ENCODE results near the gene LGALS8.

LGALS8 gene

GRCh38 chr1:236511735-236512418 lies 11.9 kb upstream of the LGALS8 start:
- no peak overlapping the region for H3K9ac ChIP-seq (ENCODE audit: low read depth, low read length)
- H3K4me1 ChIP-seq (ENCODE audit: insufficient read depth, low read length) = peaks cover under 1% of the 10 kb centered on the region; the same call in 1 of the 2 replicates
- H3K4me3 ChIP-seq (ENCODE audit: low read length) = no peak overlapping the region
- H3K36me3 ChIP-seq (ENCODE audit: insufficient read depth, low read depth, low read length) = no peaks in the 10 kb centered on the region
- H3K9me3 ChIP-seq (ENCODE audit: insufficient read depth, low read depth, low read length) = no peaks in the 10 kb centered on the region
- H3K27ac ChIP-seq (ENCODE audit: low read length) = no peak overlapping the region
- H3K27me3 ChIP-seq (ENCODE audit: insufficient read depth, low read length) = no peaks in the 10 kb centered on the region

GRCh38 chr1:236514703-236515442 lies 8.9 kb upstream of the LGALS8 start:
- H3K27ac ChIP-seq (ENCODE audit: low read length) = no peak overlapping the region
- H3K4me1 ChIP-seq (ENCODE audit: insufficient read depth, low read length) = peaks cover 7% of the 10 kb centered on the region; the same call in 1 of the 2 replicates
- no peaks in the 10 kb centered on the region for H3K36me3 ChIP-seq (ENCODE audit: insufficient read depth, low read depth, low read length)
- no peak overlapping the region for H3K4me3 ChIP-seq (ENCODE audit: low read length)
- H3K27me3 ChIP-seq (ENCODE audit: insufficient read depth, low read length) = no peaks in the 10 kb centered on the region
- no peak overlapping the region for H3K9ac ChIP-seq (ENCODE audit: low read depth, low read length)
- H3K9me3 ChIP-seq (ENCODE audit: insufficient read depth, low read depth, low read length) = no peaks in the 10 kb centered on the region

GRCh38 chr1:236515443-236515958 lies 8.3 kb upstream of the LGALS8 start:
- H3K27ac ChIP-seq (ENCODE audit: low read length) = no peak overlapping the region
- H3K4me3 ChIP-seq (ENCODE audit: low read length) = no peak overlapping the region
- peaks cover 7% of the 10 kb centered on the region; the same call in 1 of the 2 replicates for H3K4me1 ChIP-seq (ENCODE audit: insufficient read depth, low read length)
- no peaks in the 10 kb centered on the region for H3K36me3 ChIP-seq (ENCODE audit: insufficient read depth, low read depth, low read length)
- H3K9me3 ChIP-seq (ENCODE audit: insufficient read depth, low read depth, low read length) = no peaks in the 10 kb centered on the region
- no peaks in the 10 kb centered on the region for H3K27me3 ChIP-seq (ENCODE audit: insufficient read depth, low read length)
- H3K9ac ChIP-seq (ENCODE audit: low read depth, low read length) = no peak overlapping the region

GRCh38 chr1:236516929-236517704 lies 6.7 kb upstream of the LGALS8 start:
- no peaks in the 10 kb centered on the region for H3K9me3 ChIP-seq (ENCODE audit: insufficient read depth, low read depth, low read length)
- no peak overlapping the region for H3K4me3 ChIP-seq (ENCODE audit: low read length)
- H3K4me1 ChIP-seq (ENCODE audit: insufficient read depth, low read length) = peaks cover 7% of the 10 kb centered on the region; the same call in 1 of the 2 replicates
- peaks cover 3% of the 10 kb centered on the region; the same call in 1 of the 2 replicates for H3K27me3 ChIP-seq (ENCODE audit: insufficient read depth, low read length)
- no peaks in the 10 kb centered on the region for H3K36me3 ChIP-seq (ENCODE audit: insufficient read depth, low read depth, low read length)
- H3K9ac ChIP-seq (ENCODE audit: low read depth, low read length) = no peak overlapping the region
- H3K27ac ChIP-seq (ENCODE audit: low read length) = no peak overlapping the region

GRCh38 chr1:236518322-236518721 lies 5.5 kb upstream of the LGALS8 start:
- H3K27ac ChIP-seq (ENCODE audit: low read length) = no peak overlapping the region
- H3K4me1 ChIP-seq (ENCODE audit: insufficient read depth, low read length) = peaks cover 7% of the 10 kb centered on the region; the same call in 1 of the 2 replicates
- H3K36me3 ChIP-seq (ENCODE audit: insufficient read depth, low read depth, low read length) = no peaks in the 10 kb centered on the region
- H3K27me3 ChIP-seq (ENCODE audit: insufficient read depth, low read length) = peaks cover 15% of the 10 kb centered on the region; the same call in 1 of the 2 replicates
- H3K9me3 ChIP-seq (ENCODE audit: insufficient read depth, low read depth, low read length) = no peaks in the 10 kb centered on the region
- H3K9ac ChIP-seq (ENCODE audit: low read depth, low read length) = no peak overlapping the region
- no peak overlapping the region for H3K4me3 ChIP-seq (ENCODE audit: low read length)

- H3K4me1 ChIP-seq (ENCODE audit: insufficient read depth, low read length) = peaks cover 7% of the 10 kb centered on the region; the same call in 1 of the 2 replicates
- no peaks in the 10 kb centered on the region for H3K36me3 ChIP-seq (ENCODE audit: insufficient read depth, low read depth, low read length)
- H3K27me3 ChIP-seq (ENCODE audit: insufficient read depth, low read length) = peaks cover 34% of the 10 kb centered on the region
- H3K9me3 ChIP-seq (ENCODE audit: insufficient read depth, low read depth, low read length) = no peaks in the 10 kb centered on the region
- no peak overlapping the region for H3K9ac ChIP-seq (ENCODE audit: low read depth, low read length)
- H3K27ac ChIP-seq (ENCODE audit: low read length) = no peak overlapping the region
- H3K4me3 ChIP-seq (ENCODE audit: low read length) = no peak overlapping the region
Observed at GRCh38 chr1:236520445-236521005, 3.3 kb upstream of the LGALS8 start.

- Histone ChIP-seq H3K27me3 (ENCODE audit: insufficient read depth, low read length) (peaks cover 34% of the 10 kb centered on the region), H3K9me3 (ENCODE audit: insufficient read depth, low read depth, low read length) (no peaks in the 10 kb centered on the region), H3K4me1 (ENCODE audit: insufficient read depth, low read length) (no peaks in the 10 kb centered on the region), H3K4me3 (ENCODE audit: low read length) (peak overlapping the region; percentile 82), H3K9ac (ENCODE audit: low read depth, low read length) (peak overlapping the region; percentile 58; the same call in 1 of the 2 replicates), H3K36me3 (ENCODE audit: insufficient read depth, low read depth, low read length) (no peaks in the 10 kb centered on the region), H3K27ac (ENCODE audit: low read length) (no peak overlapping the region)
Observed at GRCh38 chr1:236522937-236523703, 662 bp upstream of the LGALS8 start.

GRCh38 chr1:236524142-236524894 lies 536 bp downstream of the LGALS8 start:
- Histone ChIP-seq H3K27ac (ENCODE audit: low read length) (no peak overlapping the region), H3K4me1 (ENCODE audit: insufficient read depth, low read length) (no peaks in the 10 kb centered on the region), H3K9me3 (ENCODE audit: insufficient read depth, low read depth, low read length) (no peaks in the 10 kb centered on the region), H3K36me3 (ENCODE audit: insufficient read depth, low read depth, low read length) (no peaks in the 10 kb centered on the region), H3K4me3 (ENCODE audit: low read length) (peak overlapping the region; percentile 82), H3K9ac (ENCODE audit: low read depth, low read length) (peak overlapping the region; percentile 58; the same call in 1 of the 2 replicates), H3K27me3 (ENCODE audit: insufficient read depth, low read length) (peaks cover 34% of the 10 kb centered on the region)

- H3K27ac ChIP-seq (ENCODE audit: low read length) = no peak overlapping the region
- H3K36me3 ChIP-seq (ENCODE audit: insufficient read depth, low read depth, low read length) = no peaks in the 10 kb centered on the region
- peaks cover 34% of the 10 kb centered on the region for H3K27me3 ChIP-seq (ENCODE audit: insufficient read depth, low read length)
- no peaks in the 10 kb centered on the region for H3K4me1 ChIP-seq (ENCODE audit: insufficient read depth, low read length)
- H3K4me3 ChIP-seq (ENCODE audit: low read length) = peak overlapping the region; percentile 82
- no peaks in the 10 kb centered on the region for H3K9me3 ChIP-seq (ENCODE audit: insufficient read depth, low read depth, low read length)
- peak overlapping the region; percentile 58; the same call in 1 of the 2 replicates for H3K9ac ChIP-seq (ENCODE audit: low read depth, low read length)
Observed at GRCh38 chr1:236524895-236525184, 1.1 kb downstream of the LGALS8 start.

GRCh38 chr1:236526079-236526478 lies 2.3 kb downstream of the LGALS8 start:
- H3K9ac ChIP-seq (ENCODE audit: low read depth, low read length) = no peak overlapping the region
- no peaks in the 10 kb centered on the region for H3K9me3 ChIP-seq (ENCODE audit: insufficient read depth, low read depth, low read length)
- peaks cover 34% of the 10 kb centered on the region for H3K27me3 ChIP-seq (ENCODE audit: insufficient read depth, low read length)
- H3K36me3 ChIP-seq (ENCODE audit: insufficient read depth, low read depth, low read length) = no peaks in the 10 kb centered on the region
- no peak overlapping the region for H3K27ac ChIP-seq (ENCODE audit: low read length)
- no peak overlapping the region for H3K4me3 ChIP-seq (ENCODE audit: low read length)
- no peaks in the 10 kb centered on the region for H3K4me1 ChIP-seq (ENCODE audit: insufficient read depth, low read length)

Measured in iPS-20b (cell line).